GM18507 (cell line): ENCODE measurements around the gene NPR1.
A peak's percentile ranks its signal among the peaks of the same experiment; 100 is the strongest.

Experiments used
- DNase-seq: peaks from one replicate; pipeline ENCODE4 v3.0.0; 2011; ENCODE audit warnings: low read depth; ENCODE audit not compliant: insufficient read length; ENCODE audit errors: extremely low spot score
- FAIRE-seq: peaks from 2 replicates; lab custom pipeline; 2011; peaks lifted over from hg19 to GRCh38; lab: Jason Lieb, UNC

The NPR1 gene

GRCh38 chr1:153673511-153673910 lies 5.0 kb upstream of the NPR1 start:
- DNase-seq: no peak
- no peak for FAIRE-seq

- peak; percentile 91 for FAIRE-seq
- no peak for DNase-seq
These were observed 570 bp upstream of the NPR1 start for GRCh38 chr1:153677718-153678518.

GRCh38 chr1:153679337-153680119 lies 1.0 kb downstream of the NPR1 start:
- DNase-seq (no peak), FAIRE-seq (no peak)

GRCh38 chr1:153680120-153680403 lies 1.6 kb downstream of the NPR1 start:
- FAIRE-seq: no peak
- no peak for DNase-seq

- no peak for FAIRE-seq
- DNase-seq: no peak
These were observed 4.2 kb downstream of the NPR1 start for GRCh38 chr1:153682730-153683129.

GRCh38 chr1:153683854-153684253 lies 5.4 kb downstream of the NPR1 start:
- no peak for FAIRE-seq
- DNase-seq: no peak

- no peak for FAIRE-seq
- DNase-seq: no peak
These were observed 6.4 kb downstream of the NPR1 start for GRCh38 chr1:153684892-153685291.

GRCh38 chr1:153685544-153686340 lies 7.3 kb downstream of the NPR1 start:
- FAIRE-seq: no peak
- no peak for DNase-seq

- no peak for FAIRE-seq
These were observed 9.0 kb downstream of the NPR1 start for GRCh38 chr1:153687346-153688125.

GRCh38 chr1:153688276-153688675 lies 9.8 kb downstream of the NPR1 start:
- no peak for DNase-seq
- FAIRE-seq: no peak

More at GRCh38 chr1:153687346-153688125, 9.0 kb downstream of the NPR1 start:
- DNase-seq: no peak

GRCh38 chr1:153688736-153689328 lies 10.3 kb downstream of the NPR1 start:
- DNase-seq (no peak), FAIRE-seq (no peak)

- FAIRE-seq (no peak), DNase-seq (no peak)
These were observed 15.0 kb downstream of the NPR1 start for GRCh38 chr1:153693466-153693865.

GRCh38 chr1:153696741-153697140 lies 18.3 kb downstream of the NPR1 start:
- DNase-seq (no peak), FAIRE-seq (no peak)

- FAIRE-seq (no peak), DNase-seq (no peak)
These were observed 18.9 kb downstream of the NPR1 start for GRCh38 chr1:153697191-153698019.

- FAIRE-seq (no peak), DNase-seq (no peak)
These were observed 19.8 kb downstream of the NPR1 start for GRCh38 chr1:153698020-153698922.

- FAIRE-seq (no peak), DNase-seq (no peak)
These were observed 20.6 kb downstream of the NPR1 start for GRCh38 chr1:153698923-153699714.

- FAIRE-seq (no peak), DNase-seq (no peak)
These were observed 21.3 kb downstream of the NPR1 start for GRCh38 chr1:153699768-153700167.
